Measurements from ENCODE around the gene JMJD8. TPM values are rescaled to one million over a fixed set of nuclear protein-coding genes. Genes with fewer than 3 reads are reported as not detected.

The JMJD8 gene
- total RNA-seq, 1 experiment from 2014 or later, result 90.5 TPM

DNA sequence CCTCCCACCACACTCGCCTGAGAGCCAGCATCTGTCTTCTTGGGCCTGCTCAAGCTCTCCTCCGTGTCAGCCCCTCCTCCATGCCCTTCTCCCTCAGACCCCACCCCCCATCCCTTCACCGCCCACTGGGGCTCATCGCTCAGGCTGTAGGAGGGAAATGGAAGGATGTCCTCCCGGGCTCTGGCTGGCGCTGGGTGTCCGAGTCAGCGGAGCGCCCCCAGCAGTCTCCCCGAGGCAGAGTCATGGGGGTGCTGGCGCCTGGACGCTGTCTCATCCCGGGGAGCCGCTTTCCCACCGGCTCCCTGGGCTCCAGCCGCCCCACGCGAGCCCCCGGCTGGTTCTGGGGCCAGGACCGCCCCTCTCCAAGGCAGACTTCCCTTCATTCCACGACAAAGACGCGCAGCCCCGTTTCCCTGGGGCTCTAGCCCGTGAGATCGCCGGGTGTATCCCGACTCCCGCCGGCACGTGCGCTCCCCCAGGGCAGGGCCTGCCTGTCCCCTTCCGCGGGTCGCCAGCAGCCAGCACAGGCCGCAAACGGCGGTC is 36.4 kb upstream of the JMJD8 start:
- Mint-ChIP-seq H3K4me3 (ENCODE audit: low read depth, unreplicated experiment) (peak overlapping the region; percentile 84), H3K27me3 (ENCODE audit: unreplicated experiment) (no peaks in the 10 kb centered on the region), H3K4me1 (ENCODE audit: low read depth, unreplicated experiment) (peaks cover 27% of the 10 kb centered on the region), H3K36me3 (ENCODE audit: insufficient read depth, unreplicated experiment) (peaks cover 78% of the 10 kb centered on the region), H3K27ac (ENCODE audit: unreplicated experiment) (peak overlapping the region; percentile 77), H3K9me3 (ENCODE audit: low read depth, unreplicated experiment) (no peaks in the 10 kb centered on the region)
- intact Hi-C loops (cut with micrococcal nuclease; ENCODE audit: unreplicated experiment), result no loop called here
- CTCF ChIA-PET, result interaction anchor here (0.7 to 1.3 kb wide), 8 partner anchors 8 to 316 kb away, joined by 3 to 6 read pairs (median 4); partner anchors contain the start of genes CHTF18, MSLN and RPUSD1
- DNase-seq, result peak; percentile 50
- BruUV-seq (replicated peaks), result no TSS peak
- TF ChIP-seq, protein P1, sequence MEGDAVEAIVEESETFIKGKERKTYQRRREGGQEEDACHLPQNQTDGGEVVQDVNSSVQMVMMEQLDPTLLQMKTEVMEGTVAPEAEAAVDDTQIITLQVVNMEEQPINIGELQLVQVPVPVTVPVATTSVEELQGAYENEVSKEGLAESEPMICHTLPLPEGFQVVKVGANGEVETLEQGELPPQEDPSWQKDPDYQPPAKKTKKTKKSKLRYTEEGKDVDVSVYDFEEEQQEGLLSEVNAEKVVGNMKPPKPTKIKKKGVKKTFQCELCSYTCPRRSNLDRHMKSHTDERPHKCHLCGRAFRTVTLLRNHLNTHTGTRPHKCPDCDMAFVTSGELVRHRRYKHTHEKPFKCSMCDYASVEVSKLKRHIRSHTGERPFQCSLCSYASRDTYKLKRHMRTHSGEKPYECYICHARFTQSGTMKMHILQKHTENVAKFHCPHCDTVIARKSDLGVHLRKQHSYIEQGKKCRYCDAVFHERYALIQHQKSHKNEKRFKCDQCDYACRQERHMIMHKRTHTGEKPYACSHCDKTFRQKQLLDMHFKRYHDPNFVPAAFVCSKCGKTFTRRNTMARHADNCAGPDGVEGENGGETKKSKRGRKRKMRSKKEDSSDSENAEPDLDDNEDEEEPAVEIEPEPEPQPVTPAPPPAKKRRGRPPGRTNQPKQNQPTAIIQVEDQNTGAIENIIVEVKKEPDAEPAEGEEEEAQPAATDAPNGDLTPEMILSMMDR (IDR thresholded peaks at IDR 0.05; ENCODE audit: unreplicated experiment), result no peak

DNA sequence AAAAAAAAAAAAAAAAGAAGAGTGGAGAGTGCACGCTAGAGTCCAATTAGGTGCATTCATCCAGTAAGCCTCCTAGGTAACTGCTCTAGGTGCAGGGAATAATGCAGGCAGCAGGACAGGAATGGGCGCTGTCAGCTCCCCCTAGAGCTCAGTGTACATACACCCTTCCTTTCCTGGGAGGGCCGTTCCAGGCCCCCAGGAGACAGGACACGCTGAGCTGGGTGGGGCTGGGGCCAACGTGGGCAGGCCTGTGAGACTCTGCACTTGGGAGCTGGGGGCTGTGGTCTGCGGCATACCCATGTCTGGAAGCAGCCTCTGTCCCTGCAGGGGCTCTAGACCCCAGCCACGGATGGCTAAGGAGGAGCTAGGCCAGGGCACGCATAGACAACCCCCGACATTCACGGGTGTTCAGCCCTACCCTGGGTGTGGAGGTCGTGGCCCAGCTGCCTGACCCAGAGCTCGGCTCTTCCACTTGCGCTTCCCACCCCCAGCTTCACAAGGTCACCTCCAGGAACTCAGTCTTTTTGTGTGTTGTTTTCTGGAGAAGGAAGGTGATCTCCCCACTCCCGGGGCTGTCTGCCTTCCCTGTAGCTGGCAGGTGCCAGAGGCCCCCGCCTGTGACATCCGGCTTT is 35.8 kb upstream of the JMJD8 start:
- intact Hi-C loops (cut with micrococcal nuclease; ENCODE audit: unreplicated experiment), result no loop called here
- CTCF ChIA-PET, result interaction anchor here (0.6 to 1.2 kb wide), 9 partner anchors 20 to 317 kb away, joined by 3 to 5 read pairs (median 4); partner anchors contain the start of genes CHTF18, CIAO3, MSLN and RPUSD1
- H3K27ac Mint-ChIP-seq (ENCODE audit: unreplicated experiment), result peak overlapping the region; percentile 77
- H3K4me3 Mint-ChIP-seq (ENCODE audit: low read depth, unreplicated experiment), result peak overlapping the region; percentile 84
- peaks cover 77% of the 10 kb centered on the region for H3K36me3 Mint-ChIP-seq (ENCODE audit: insufficient read depth, unreplicated experiment)
- TSS peak; percentile 74 for BruUV-seq (replicated peaks)
- H3K9me3 Mint-ChIP-seq (ENCODE audit: low read depth, unreplicated experiment), result no peaks in the 10 kb centered on the region
- H3K27me3 Mint-ChIP-seq (ENCODE audit: unreplicated experiment), result no peaks in the 10 kb centered on the region
- DNase-seq, result peak; percentile 62
- TF ChIP-seq, protein P1 (IDR thresholded peaks at IDR 0.05; ENCODE audit: unreplicated experiment), result peak; percentile 45
- peaks cover 27% of the 10 kb centered on the region for H3K4me1 Mint-ChIP-seq (ENCODE audit: low read depth, unreplicated experiment)

DNA sequence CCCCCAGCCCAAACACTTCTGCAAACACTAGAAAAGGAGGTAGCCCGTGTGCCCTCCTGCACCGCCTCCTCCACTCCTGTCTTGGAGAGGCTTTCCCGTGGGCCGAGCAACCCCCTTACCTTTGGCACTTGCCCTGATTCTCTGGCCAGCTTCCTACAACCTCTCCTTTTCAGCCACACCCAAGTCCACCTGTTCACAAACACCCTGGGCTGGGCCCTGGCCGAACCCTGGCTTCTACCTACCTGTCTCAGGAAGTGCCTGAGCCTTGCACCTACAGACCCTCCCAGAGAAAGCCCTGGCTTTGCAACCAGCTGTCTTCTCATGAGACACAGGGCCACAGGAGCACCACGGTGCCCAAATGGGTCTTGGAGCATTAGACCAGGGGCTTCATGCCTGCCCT is 34.8 kb upstream of the JMJD8 start:
- intact Hi-C loops (cut with micrococcal nuclease; ENCODE audit: unreplicated experiment), result no loop called here
- peak overlapping the region; percentile 84 for H3K4me3 Mint-ChIP-seq (ENCODE audit: low read depth, unreplicated experiment)
- CTCF ChIA-PET, result interaction anchor here (1.2 kb wide), 1 partner anchor 42 kb away, joined by 4 read pairs; the partner anchor contains the start of gene MSLN
- H3K27me3 Mint-ChIP-seq (ENCODE audit: unreplicated experiment), result no peaks in the 10 kb centered on the region
- BruUV-seq (replicated peaks), result no TSS peak
- peaks cover 27% of the 10 kb centered on the region for H3K4me1 Mint-ChIP-seq (ENCODE audit: low read depth, unreplicated experiment)
- H3K9me3 Mint-ChIP-seq (ENCODE audit: low read depth, unreplicated experiment), result no peaks in the 10 kb centered on the region
- peak overlapping the region; percentile 77 for H3K27ac Mint-ChIP-seq (ENCODE audit: unreplicated experiment)
- DNase-seq, result no peak
- peaks cover 82% of the 10 kb centered on the region for H3K36me3 Mint-ChIP-seq (ENCODE audit: insufficient read depth, unreplicated experiment)
- TF ChIP-seq, protein P1 (IDR thresholded peaks at IDR 0.05; ENCODE audit: unreplicated experiment), result no peak

DNA sequence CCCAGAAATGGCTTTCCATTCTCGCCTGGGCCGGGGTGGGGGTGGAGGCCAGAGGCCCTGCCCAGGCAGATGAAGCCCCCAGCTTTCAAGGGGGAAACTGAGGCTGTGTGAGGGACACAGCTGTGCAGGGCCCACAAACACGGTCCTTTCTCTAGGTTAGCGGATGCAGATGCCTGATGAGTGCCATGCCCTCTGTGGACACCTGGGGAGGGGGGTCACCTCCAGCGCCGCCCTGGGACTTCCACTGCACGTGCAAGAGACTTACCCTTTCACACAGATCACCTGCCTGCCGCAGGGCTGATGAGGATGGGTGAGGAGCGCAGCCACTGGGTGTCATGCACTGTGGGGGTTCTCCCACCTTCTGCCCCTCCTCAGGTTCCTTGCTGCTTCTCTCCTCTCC is 34.3 kb upstream of the JMJD8 start:
- TF ChIP-seq, protein P1 (IDR thresholded peaks at IDR 0.05; ENCODE audit: unreplicated experiment), result no peak
- H3K9me3 Mint-ChIP-seq (ENCODE audit: low read depth, unreplicated experiment), result no peaks in the 10 kb centered on the region
- H3K27me3 Mint-ChIP-seq (ENCODE audit: unreplicated experiment), result no peaks in the 10 kb centered on the region
- H3K27ac Mint-ChIP-seq (ENCODE audit: unreplicated experiment), result peak overlapping the region; percentile 77
- CTCF ChIA-PET, result no interaction called here
- intact Hi-C loops (cut with micrococcal nuclease; ENCODE audit: unreplicated experiment), result no loop called here
- H3K36me3 Mint-ChIP-seq (ENCODE audit: insufficient read depth, unreplicated experiment), result peaks cover 82% of the 10 kb centered on the region
- no peak for DNase-seq
- peaks cover 27% of the 10 kb centered on the region for H3K4me1 Mint-ChIP-seq (ENCODE audit: low read depth, unreplicated experiment)
- no TSS peak for BruUV-seq (replicated peaks)
- peak overlapping the region; percentile 84 for H3K4me3 Mint-ChIP-seq (ENCODE audit: low read depth, unreplicated experiment)

Data from Calu3 (cell line).